Osteoblast (primary cell): ENCODE measurements around the gene JAGN1. TPM values are rescaled to one million over a fixed set of nuclear protein-coding genes. Genes with fewer than 3 reads are reported as not detected.
A peak's percentile ranks its signal among the peaks of the same experiment; 100 is the strongest.

Source experiments
- DNase-seq: peaks from one replicate; pipeline ENCODE4 v3.0.0; 2011; ENCODE audit warnings: low spot score, mixed read lengths; ENCODE audit not compliant: insufficient read length; ENCODE audit errors: missing footprints
- H2AFZ ChIP-seq: 2 replicates; pipeline ENCODE4 v1.6.0; 2011; ENCODE audit warnings: mild to moderate bottlenecking, low read length
- H3K27ac ChIP-seq: 2 replicates; pipeline ENCODE4 v1.5.1; 2011; ENCODE audit warnings: mild to moderate bottlenecking, low read depth, low read length, moderate library complexity
- H3K27me3 ChIP-seq: 2 replicates; pipeline ENCODE4 v1.6.0; 2012; ENCODE audit warnings: mild to moderate bottlenecking, control low read depth, inconsistent platforms, low read length, moderate library complexity; ENCODE audit not compliant: insufficient read depth
- H3K36me3 ChIP-seq: 2 replicates; pipeline ENCODE4 v1.5.1; 2011; ENCODE audit warnings: mild to moderate bottlenecking, low read length, control low read depth, moderate library complexity; ENCODE audit not compliant: insufficient read depth
- H3K4me1 ChIP-seq: 2 replicates; pipeline ENCODE4 v1.5.1; 2011; ENCODE audit warnings: mild to moderate bottlenecking, low read length, control low read depth, moderate library complexity; ENCODE audit not compliant: insufficient read depth
- H3K4me2 ChIP-seq: 2 replicates; pipeline ENCODE4 v1.6.0; 2011; ENCODE audit warnings: mild to moderate bottlenecking, low read length; ENCODE audit not compliant: insufficient read depth
- H3K4me3 ChIP-seq: fragments of 200-600 bp; sonication (generic); 3 replicates; pipeline ENCODE4 v1.5.1; 2012; ENCODE audit warnings: mild to moderate bottlenecking, low read length, inconsistent platforms; ENCODE audit not compliant: insufficient read depth
- H3K79me2 ChIP-seq: 2 replicates; pipeline ENCODE4 v1.6.0; 2012; ENCODE audit warnings: mild to moderate bottlenecking, low read length, control low read depth, inconsistent platforms; ENCODE audit not compliant: insufficient read depth
- H3K9me3 ChIP-seq: 2 replicates; pipeline ENCODE4 v1.5.1; 2011; ENCODE audit warnings: low read depth, low read length, control low read depth
- H4K20me1 ChIP-seq: 2 replicates; pipeline ENCODE4 v1.6.0; 2012; ENCODE audit warnings: mild to moderate bottlenecking, low read length, control low read depth; ENCODE audit not compliant: insufficient read depth
- CTCF ChIP-seq: IDR thresholded peaks from 2 replicates; pipeline ENCODE4 v1.5.1; 2011; ENCODE audit warnings: mild to moderate bottlenecking, low read depth, low read length, moderate library complexity; ENCODE audit errors: extremely low read depth
- total RNA-seq: library from RNA; depleted of rRNA; stranded (reverse); fragments of >200 nt; gene quantifications from 2 replicates; pipeline ENCODE4 v1.2.3, GENCODE V29; 2012

Gene JAGN1
- total RNA-seq, 1 donor = 26.1 TPM

GRCh38 chr3:9876991-9877390, 13.4 kb upstream of the JAGN1 start:
- peak; percentile 21 for DNase-seq
- Histone ChIP-seq H3K27ac (no peak overlapping the region), H2AFZ (no peak overlapping the region), H3K27me3 (no peaks in the 10 kb centered on the region), H3K36me3 (no peaks in the 10 kb centered on the region), H3K4me3 (no peak overlapping the region), H3K4me2 (no peak overlapping the region), H3K9me3 (no peaks in the 10 kb centered on the region), H3K4me1 (no peaks in the 10 kb centered on the region), H3K79me2 (no peaks in the 10 kb centered on the region), H4K20me1 (no peaks in the 10 kb centered on the region)
- no peak for TF ChIP-seq CTCF

- no peak overlapping the region for H3K27ac ChIP-seq
- H3K36me3 ChIP-seq = no peaks in the 10 kb centered on the region
- peak; percentile 79 for DNase-seq
Measured at GRCh38 chr3:9878700-9879099, 11.7 kb upstream of the JAGN1 start.

GRCh38 chr3:9879830-9880549, 10.4 kb upstream of the JAGN1 start, which contains the start of gene CIDEC:
CIDEC (minus strand) TSS chr3:9880253; CDS start chr3:9878486, 1,767 bp downstream.
- Histone ChIP-seq H3K4me3 (no peak within 1 kb of the TSS), H3K9me3 (no peaks in the 10 kb centered on the region), H3K79me2 (no peaks in the 10 kb centered on the region), H3K27me3 (no peaks in the 10 kb centered on the region), H3K36me3 (no peaks in the 10 kb centered on the region), H3K4me1 (peaks cover 12% of the 10 kb centered on the region), H2AFZ (peak within 1 kb of the TSS; percentile 68), H3K27ac (no peak within 1 kb of the TSS), H3K4me2 (no peak within 1 kb of the TSS), H4K20me1 (no peaks in the 10 kb centered on the region)
- no peak for TF ChIP-seq CTCF
- DNase-seq = peak; percentile 29

More at GRCh38 chr3:9878700-9879099, 11.7 kb upstream of the JAGN1 start:
- H3K79me2 ChIP-seq = no peaks in the 10 kb centered on the region
- H3K27me3 ChIP-seq = no peaks in the 10 kb centered on the region
- H3K4me2 ChIP-seq = no peak overlapping the region
- H2AFZ ChIP-seq = no peak overlapping the region
- no peaks in the 10 kb centered on the region for H4K20me1 ChIP-seq
- TF ChIP-seq CTCF = no peak
- H3K4me3 ChIP-seq = no peak overlapping the region
- H3K9me3 ChIP-seq = no peaks in the 10 kb centered on the region
- peaks cover under 1% of the 10 kb centered on the region for H3K4me1 ChIP-seq

- Histone ChIP-seq H3K27me3 (no peaks in the 10 kb centered on the region), H3K27ac (no peak overlapping the region), H3K4me3 (no peak overlapping the region), H3K9me3 (no peaks in the 10 kb centered on the region), H2AFZ (no peak overlapping the region), H3K36me3 (no peaks in the 10 kb centered on the region), H3K4me2 (no peak overlapping the region), H4K20me1 (no peaks in the 10 kb centered on the region), H3K79me2 (no peaks in the 10 kb centered on the region), H3K4me1 (peaks cover 12% of the 10 kb centered on the region)
- no peak for TF ChIP-seq CTCF
- DNase-seq = no peak
Measured at GRCh38 chr3:9881441-9881840, 9.0 kb upstream of the JAGN1 start.
